PC-9 (cell line): ENCODE results near the gene TFRC. TPM values are rescaled to one million over a fixed set of nuclear protein-coding genes. Genes with fewer than 3 reads are reported as not detected.
A peak's percentile ranks its signal among the peaks of the same experiment; 100 is the strongest.

ENCODE experiments used
- BruUV-seq: library from RNA; stranded (reverse); fragments of 400-500 nt; replicated peaks from 2 replicates; lab custom pipeline; 2021; lab: Mats Ljungman, UMichigan
- CTCF ChIA-PET: fragments of 300-600 bp; sonication (Branson Sonifier 250); formaldehyde crosslinking; loops from one replicate; lab custom pipeline; 2022; ENCODE audit warnings: antibody characterized with exemption; lab: Charles Lee
- POLR2A ChIA-PET: fragments of 300-600 bp; sonication (Branson Sonifier 250); formaldehyde crosslinking; loops from one replicate; lab custom pipeline; 2022; ENCODE audit warnings: antibody characterized with exemption; ENCODE audit not compliant: unreplicated experiment; lab: Charles Lee
- DNase-seq, 2 experiments: peaks; one replicate each; pipeline versions ENCODE4 v3.0.0 to v3.0.0-alpha.2; 2015 to 2022; ENCODE audit warnings: mixed read lengths in 1 of 2
- H2AFZ ChIP-seq: fragments of 200-600 bp; sonication (generic); 2 replicates; pipeline ENCODE4 v1.8.1; 2017; ENCODE audit warnings: antibody characterized with exemption
- H3F3A ChIP-seq: fragments of 200-600 bp; sonication (generic); 2 replicates; pipeline ENCODE4 v1.8.1; 2017; ENCODE audit warnings: antibody characterized with exemption, mild to moderate bottlenecking, low read depth; ENCODE audit not compliant: insufficient read depth
- H3K27ac ChIP-seq: fragments of 200-600 bp; sonication (generic); 2 replicates; pipeline ENCODE4 v1.6.1; 2016; ENCODE audit warnings: mixed run types
- H3K27me3 ChIP-seq: fragments of 200-600 bp; sonication (generic); 2 replicates; pipeline ENCODE4 v1.6.1; 2016; ENCODE audit warnings: low read depth, mixed run types; ENCODE audit not compliant: insufficient read depth
- H3K36me3 ChIP-seq: fragments of 200-600 bp; sonication (generic); 2 replicates; pipeline ENCODE4 v1.6.1; 2016; ENCODE audit warnings: low read depth, mixed run types
- H3K4me1 ChIP-seq: fragments of 200-600 bp; sonication (generic); replicated peaks from 2 replicates; pipeline ENCODE4 v1.6.1; 2016; ENCODE audit warnings: mixed run types; ENCODE audit not compliant: insufficient read depth
- H3K4me2 ChIP-seq: fragments of 200-600 bp; sonication (generic); 2 replicates; pipeline ENCODE4 v1.6.1; 2017; ENCODE audit warnings: mixed run types
- H3K4me3 ChIP-seq: fragments of 200-600 bp; sonication (generic); 2 replicates; pipeline ENCODE4 v1.6.1; 2016; ENCODE audit warnings: mixed run types
- H3K79me2 ChIP-seq: fragments of 200-600 bp; sonication (generic); 2 replicates; pipeline ENCODE4 v1.6.1; 2017; ENCODE audit warnings: low read depth, mixed run types
- H3K9me2 ChIP-seq: fragments of 200-600 bp; sonication (generic); 2 replicates; pipeline ENCODE4 v1.8.1; 2017; ENCODE audit warnings: mild to moderate bottlenecking; ENCODE audit not compliant: insufficient read depth
- H3K9me3 ChIP-seq: fragments of 200-600 bp; sonication (generic); 2 replicates; pipeline ENCODE4 v1.8.1; 2016; ENCODE audit warnings: low read depth; ENCODE audit not compliant: insufficient read depth
- H4K20me1 ChIP-seq: fragments of 200-600 bp; sonication (generic); 2 replicates; pipeline ENCODE4 v1.8.1; 2017; ENCODE audit not compliant: insufficient read depth
- EZH2 ChIP-seq: fragments of 200-600 bp; sonication (generic); IDR thresholded peaks from 2 replicates; pipeline ENCODE4 v1.8.0; 2017; ENCODE audit warnings: antibody characterized with exemption, low read depth
- intact Hi-C: fragments of 100-400 bp; cut with micrococcal nuclease; formaldehyde crosslinking; loops from one replicate; pipeline ENCODE4 v1.10.0; 2022; ENCODE audit not compliant: unreplicated experiment
- total RNA-seq: library from RNA; stranded (reverse); gene quantifications from 2 replicates; pipeline ENCODE4 v1.2.3, GENCODE V29; 2021
- TF ChIP-seq, protein P1 (sequence below): fragments of 200-600 bp; sonication (generic); conservative IDR thresholded peaks from 2 replicates; pipeline ENCODE4 v1.6.1; 2017; ENCODE audit warnings: mixed run types, antibody characterized with exemption, mild to moderate bottlenecking, moderate library complexity

Gene TFRC
- total RNA-seq, 1 experiment from 2014 or later = 195 TPM

DNA sequence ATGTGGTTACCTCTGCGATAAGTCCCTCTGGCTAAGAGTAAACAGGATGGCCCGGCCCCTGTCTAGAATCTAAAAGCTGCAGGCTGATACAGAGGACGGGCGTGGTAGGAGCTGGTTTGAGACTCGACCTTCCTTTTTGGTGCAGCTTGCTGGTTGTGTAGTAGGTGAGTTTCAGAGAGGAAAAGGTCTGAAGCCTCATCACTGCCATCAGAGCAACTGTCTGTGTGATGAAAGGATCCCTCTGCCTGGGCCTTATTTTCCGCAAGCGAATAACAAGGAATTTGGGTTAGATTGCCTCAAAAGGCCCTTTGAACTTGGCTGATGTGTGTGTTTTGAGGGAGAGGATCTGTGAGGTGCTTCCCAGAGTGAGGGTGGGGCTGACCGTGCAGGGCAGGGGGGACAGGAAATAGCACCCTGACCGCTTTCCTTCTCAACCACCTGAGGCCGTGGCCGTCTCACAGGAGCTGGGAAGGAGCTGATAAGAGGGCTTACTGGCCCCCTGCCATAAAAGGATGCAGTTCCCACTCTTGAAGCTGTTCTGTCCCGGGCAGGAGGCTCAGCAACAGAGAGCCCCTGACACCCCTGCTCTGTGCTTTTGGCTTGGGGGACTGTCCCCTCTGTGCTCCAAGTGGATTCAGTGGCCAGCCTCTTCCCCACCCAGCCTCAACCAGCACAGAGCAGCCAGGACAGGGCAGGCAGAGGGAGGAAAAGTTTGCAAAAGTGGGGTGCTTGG is 45.6 kb upstream of the TFRC start:
- no peaks in the 10 kb centered on the region for H3K79me2 ChIP-seq
- intact Hi-C loops = no loop called here
- H3K9me3 ChIP-seq = no peaks in the 10 kb centered on the region
- H3K4me3 ChIP-seq = no peak overlapping the region
- no peaks in the 10 kb centered on the region for H3K9me2 ChIP-seq
- BruUV-seq = no TSS peak
- H4K20me1 ChIP-seq = no peaks in the 10 kb centered on the region
- no peaks in the 10 kb centered on the region for H3K36me3 ChIP-seq
- no peak for TF ChIP-seq EZH2
- TF ChIP-seq, protein P1, sequence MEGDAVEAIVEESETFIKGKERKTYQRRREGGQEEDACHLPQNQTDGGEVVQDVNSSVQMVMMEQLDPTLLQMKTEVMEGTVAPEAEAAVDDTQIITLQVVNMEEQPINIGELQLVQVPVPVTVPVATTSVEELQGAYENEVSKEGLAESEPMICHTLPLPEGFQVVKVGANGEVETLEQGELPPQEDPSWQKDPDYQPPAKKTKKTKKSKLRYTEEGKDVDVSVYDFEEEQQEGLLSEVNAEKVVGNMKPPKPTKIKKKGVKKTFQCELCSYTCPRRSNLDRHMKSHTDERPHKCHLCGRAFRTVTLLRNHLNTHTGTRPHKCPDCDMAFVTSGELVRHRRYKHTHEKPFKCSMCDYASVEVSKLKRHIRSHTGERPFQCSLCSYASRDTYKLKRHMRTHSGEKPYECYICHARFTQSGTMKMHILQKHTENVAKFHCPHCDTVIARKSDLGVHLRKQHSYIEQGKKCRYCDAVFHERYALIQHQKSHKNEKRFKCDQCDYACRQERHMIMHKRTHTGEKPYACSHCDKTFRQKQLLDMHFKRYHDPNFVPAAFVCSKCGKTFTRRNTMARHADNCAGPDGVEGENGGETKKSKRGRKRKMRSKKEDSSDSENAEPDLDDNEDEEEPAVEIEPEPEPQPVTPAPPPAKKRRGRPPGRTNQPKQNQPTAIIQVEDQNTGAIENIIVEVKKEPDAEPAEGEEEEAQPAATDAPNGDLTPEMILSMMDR = no peak
- ChIA-PET POLR2A (interaction anchor here (0.5 to 1.6 kb wide), 9 partner anchors 8 to 63 kb away, joined by 3 to 25 read pairs (median 4); no protein-coding TSS in a partner anchor), CTCF (interaction anchor here (0.6 to 1.3 kb wide), 2 partner anchors 9 to 83 kb away, joined by 3 read pairs; no protein-coding TSS in a partner anchor)
- no peaks in the 10 kb centered on the region for H3K27me3 ChIP-seq
- peak overlapping the region; percentile 66 for H3K27ac ChIP-seq
- H3K4me2 ChIP-seq = peak overlapping the region; percentile 42
- H3K4me1 ChIP-seq = peaks cover 26% of the 10 kb centered on the region
- H2AFZ ChIP-seq = peak overlapping the region; percentile 61
- peak; percentile 51 to 54 for DNase-seq
- peaks cover 13% of the 10 kb centered on the region for H3F3A ChIP-seq

DNA sequence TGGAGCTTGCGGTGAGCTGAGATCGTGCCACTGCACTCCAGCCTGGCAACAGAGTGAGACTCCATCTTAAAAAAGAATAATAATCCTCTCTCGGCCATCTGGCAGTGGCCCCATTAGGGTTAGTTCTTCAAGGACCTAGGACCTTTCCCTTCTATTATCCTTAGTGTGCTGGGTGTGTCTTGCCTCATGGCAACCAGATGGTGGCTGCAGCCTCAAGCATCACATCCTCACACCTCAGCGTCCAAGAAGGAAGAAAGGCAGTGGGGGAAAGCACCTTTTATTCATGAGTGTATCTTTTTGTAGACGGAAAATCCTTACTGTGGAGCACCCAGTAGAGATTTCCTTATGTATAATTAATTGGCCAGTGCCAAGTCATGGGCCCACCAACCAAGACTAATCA is 42.7 kb upstream of the TFRC start:
- CTCF ChIA-PET = no interaction called here
- POLR2A ChIA-PET = no interaction called here
- intact Hi-C loops = no loop called here

DNA sequence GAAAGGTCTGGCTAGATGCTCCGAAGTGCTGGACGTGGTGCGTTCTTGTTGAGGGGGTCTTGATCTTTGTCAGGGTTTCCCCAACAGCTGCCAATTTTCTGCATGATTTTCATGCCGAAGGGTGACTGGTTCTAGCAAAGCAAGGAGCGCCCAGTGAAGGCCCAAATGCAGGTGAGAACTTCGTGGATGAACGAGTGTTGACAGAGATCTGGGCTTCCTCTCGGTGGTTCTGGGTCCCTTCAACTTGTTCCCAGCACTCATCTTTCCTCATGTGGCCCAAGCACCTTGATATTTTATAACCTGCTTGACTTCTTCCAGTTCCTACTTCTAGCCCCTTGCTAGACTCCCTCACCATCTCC is 40.8 kb upstream of the TFRC start:
- POLR2A ChIA-PET = no interaction called here

More for the DNA sequence above, 42.7 kb upstream of the TFRC start:
- TF ChIP-seq, protein P1 = no peak
- no peak for TF ChIP-seq EZH2
- Histone ChIP-seq H3K4me1 (peaks cover 26% of the 10 kb centered on the region), H3K4me3 (no peak overlapping the region), H3K9me3 (no peaks in the 10 kb centered on the region), H3K4me2 (no peak overlapping the region), H3F3A (peaks cover 18% of the 10 kb centered on the region), H2AFZ (no peak overlapping the region), H4K20me1 (no peaks in the 10 kb centered on the region), H3K9me2 (no peaks in the 10 kb centered on the region), H3K36me3 (no peaks in the 10 kb centered on the region), H3K27ac (no peak overlapping the region), H3K27me3 (no peaks in the 10 kb centered on the region), H3K79me2 (no peaks in the 10 kb centered on the region)
- no peak for DNase-seq
- no TSS peak for BruUV-seq

More for the DNA sequence above, 40.8 kb upstream of the TFRC start:
- H3F3A ChIP-seq = peaks cover 18% of the 10 kb centered on the region
- H3K4me3 ChIP-seq = no peak overlapping the region
- BruUV-seq = no TSS peak
- intact Hi-C loops = no loop called here
- no peak overlapping the region for H2AFZ ChIP-seq
- no peaks in the 10 kb centered on the region for H4K20me1 ChIP-seq
- H3K79me2 ChIP-seq = no peaks in the 10 kb centered on the region
- CTCF ChIA-PET = no interaction called here
- H3K4me2 ChIP-seq = no peak overlapping the region
- no peaks in the 10 kb centered on the region for H3K9me2 ChIP-seq
- no peaks in the 10 kb centered on the region for H3K27me3 ChIP-seq
- H3K27ac ChIP-seq = no peak overlapping the region
- no peak for DNase-seq
- no peaks in the 10 kb centered on the region for H3K9me3 ChIP-seq
- peaks cover 16% of the 10 kb centered on the region for H3K4me1 ChIP-seq
- TF ChIP-seq EZH2 = no peak
- H3K36me3 ChIP-seq = no peaks in the 10 kb centered on the region
